GM12873 (cell line): ENCODE results near the gene TP63.

Source experiments
- CTCF ChIP-seq: IDR thresholded peaks from 2 replicates; pipeline ENCODE4 v1.5.1; 2012; ENCODE audit warnings: low read depth, mild to moderate bottlenecking, moderate library complexity, low read length, control low read depth; ENCODE audit not compliant: insufficient read depth; ENCODE audit errors: missing control alignments

TP63 gene

DNA sequence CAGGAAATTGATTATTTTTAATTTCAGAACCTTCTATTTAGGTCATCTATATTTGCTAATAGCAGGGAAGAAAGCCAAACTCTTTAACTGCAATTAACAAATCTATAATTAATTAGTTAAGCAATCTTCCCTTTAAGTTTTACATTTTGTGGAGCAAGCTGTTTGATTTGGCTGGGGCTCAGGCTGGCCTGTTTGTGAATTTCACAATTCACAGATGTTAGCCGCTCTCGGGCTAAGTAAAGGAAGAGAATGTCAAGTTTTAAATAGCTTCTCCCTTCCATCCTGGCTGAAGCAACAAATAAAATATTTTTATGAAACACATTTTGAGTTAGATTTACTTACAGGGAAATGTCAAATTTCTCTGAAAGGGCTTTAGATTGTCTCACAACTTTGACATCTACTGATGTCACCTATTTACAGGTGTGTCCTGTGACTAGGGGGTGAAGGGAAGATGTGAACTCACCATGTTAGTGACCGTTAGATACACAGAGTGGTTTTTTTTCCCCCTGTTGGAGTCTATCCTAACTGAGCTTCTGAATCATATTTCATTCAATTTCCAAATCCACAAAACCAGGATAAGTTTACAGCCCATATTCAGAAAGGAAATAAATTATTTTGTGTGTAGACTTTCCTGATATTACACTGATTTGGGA is 1.3 kb upstream of the TP63 start:
- TF ChIP-seq CTCF = no peak

DNA sequence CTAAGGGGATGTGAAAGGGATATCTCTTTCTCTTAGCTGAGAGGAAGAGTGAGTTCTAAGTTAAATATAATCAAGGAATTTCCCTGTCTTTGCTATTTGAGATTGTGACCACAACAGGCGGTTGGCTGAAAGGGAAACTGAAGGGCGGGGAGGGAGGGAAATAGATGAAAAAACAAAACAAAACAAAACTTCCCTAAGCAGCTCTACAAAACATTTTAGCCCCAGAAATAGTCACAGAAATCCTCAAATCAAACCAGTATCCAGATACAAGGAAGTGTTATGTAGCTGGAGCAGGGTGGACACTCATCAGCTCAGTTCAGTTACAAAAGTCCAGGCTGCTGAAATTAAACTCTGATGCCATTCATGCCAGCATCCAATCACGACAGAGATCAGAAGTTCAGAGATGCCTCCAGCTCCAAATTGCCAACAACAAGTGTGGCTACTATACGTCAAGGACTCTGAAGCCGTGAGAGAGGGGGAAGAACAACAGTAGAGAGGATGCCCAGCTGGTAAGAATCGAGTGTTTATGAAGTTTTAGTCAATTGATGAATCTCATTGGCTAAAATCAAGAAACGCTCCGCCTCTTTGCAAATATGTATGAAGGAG is 319 bp upstream of the TP63 start:
- no peak for TF ChIP-seq CTCF

- TF ChIP-seq CTCF = no peak
Measured at GRCh38 chr3:189631409-189631808, 220 bp downstream of the TP63 start.

DNA sequence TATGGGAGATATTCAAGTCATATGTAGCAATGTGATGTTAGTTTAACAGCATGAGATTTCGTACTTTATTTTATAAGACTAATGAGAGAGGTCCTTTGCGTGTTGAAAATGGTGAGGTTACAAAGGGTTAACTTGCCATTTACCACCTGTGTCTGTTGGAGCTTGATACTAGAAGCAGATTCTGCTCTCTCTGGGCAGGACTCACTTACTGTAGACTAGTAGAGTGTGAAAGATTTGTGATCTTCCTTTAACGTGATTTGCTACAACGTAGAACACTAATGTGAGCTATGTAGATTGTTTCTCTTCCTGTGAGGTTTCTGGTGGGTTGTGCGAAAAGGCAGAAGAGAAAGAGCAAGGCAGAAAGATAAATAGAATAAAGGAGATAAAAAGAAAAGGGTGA is 1.1 kb downstream of the TP63 start:
- TF ChIP-seq CTCF = no peak

GRCh38 chr3:189635339-189635738 is 4.2 kb downstream of the TP63 start:
- no peak for TF ChIP-seq CTCF

GRCh38 chr3:189636048-189636447 is 4.9 kb downstream of the TP63 start:
- TF ChIP-seq CTCF = no peak

DNA sequence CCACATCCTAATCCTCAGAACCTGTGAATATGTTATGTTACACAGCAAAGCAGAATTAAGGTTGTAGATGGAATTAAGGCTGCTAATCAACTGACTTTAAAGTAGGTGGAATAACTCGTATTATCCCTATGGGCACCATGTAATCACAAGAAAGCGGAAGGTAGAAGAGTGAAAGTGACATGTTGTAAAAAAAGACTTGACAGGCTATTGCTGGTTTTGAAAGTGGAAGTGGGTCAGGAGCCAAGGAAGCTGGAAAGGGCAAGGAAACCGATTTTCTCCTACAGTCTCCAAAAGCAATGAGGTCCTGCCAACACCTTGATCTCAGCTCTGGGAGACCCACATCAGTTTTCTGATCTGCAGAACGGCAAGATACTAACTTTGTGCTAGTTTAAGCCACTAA is 6.6 kb downstream of the TP63 start:
- TF ChIP-seq CTCF = no peak
